HFFc6 (cell line): ENCODE data around the gene PRDM10. TPM values are rescaled to one million over a fixed set of nuclear protein-coding genes. Genes with fewer than 3 reads are reported as not detected.
"Not testable (repeated sequence)": the region's sequence is repeated elsewhere in the genome, so short reads cannot be mapped to it uniquely, and the experiment has no call there.

Experiments
- DNase-seq: peaks from one replicate; pipeline ENCODE4 v3.0.0-alpha.2; 2018
- H3K27ac Mint-ChIP-seq: 2 replicates; pipeline ENCODE4 v1.8.0; 2020; ENCODE audit warnings: mild to moderate bottlenecking, mixed read lengths
- H3K27me3 Mint-ChIP-seq: 2 replicates; pipeline ENCODE4 v1.8.0; 2021; ENCODE audit warnings: mild to moderate bottlenecking, moderate library complexity, mixed read lengths; ENCODE audit not compliant: insufficient read depth
- H3K36me3 Mint-ChIP-seq: 2 replicates; pipeline ENCODE4 v1.8.0; 2021; ENCODE audit warnings: low read depth, mixed read lengths
- H3K4me1 Mint-ChIP-seq: 2 replicates; pipeline ENCODE4 v1.8.0; 2020; ENCODE audit warnings: low read depth, mixed read lengths
- H3K4me3 Mint-ChIP-seq: 2 replicates; pipeline ENCODE4 v1.8.0; 2020; ENCODE audit warnings: mild to moderate bottlenecking, moderate library complexity, mixed read lengths
- H3K9me3 Mint-ChIP-seq: 2 replicates; pipeline ENCODE4 v1.8.0; 2020; ENCODE audit warnings: mild to moderate bottlenecking, mixed read lengths
- CTCF ChIP-seq: fragments of 200-600 bp; sonication (generic); IDR thresholded peaks from 2 replicates; pipeline ENCODE4 v1.5.0; 2021; ENCODE audit warnings: antibody characterized with exemption, mild to moderate bottlenecking
- total RNA-seq, 6 experiments: library from RNA; stranded (reverse); fragmentation: NEBNext Ultra II Directional; extraction: Animal tissue kit (Norgen Biotek cat#: 25700); gene quantifications; 2 replicates in 1 of 6; 3 replicates in 5 of 6; pipeline ENCODE4 v1.2.3, GENCODE V29; 2021

The PRDM10 gene
- total RNA-seq, 6 experiments from 2014 or later, result 7.0 to 8.6 (median 7.8) TPM

DNA sequence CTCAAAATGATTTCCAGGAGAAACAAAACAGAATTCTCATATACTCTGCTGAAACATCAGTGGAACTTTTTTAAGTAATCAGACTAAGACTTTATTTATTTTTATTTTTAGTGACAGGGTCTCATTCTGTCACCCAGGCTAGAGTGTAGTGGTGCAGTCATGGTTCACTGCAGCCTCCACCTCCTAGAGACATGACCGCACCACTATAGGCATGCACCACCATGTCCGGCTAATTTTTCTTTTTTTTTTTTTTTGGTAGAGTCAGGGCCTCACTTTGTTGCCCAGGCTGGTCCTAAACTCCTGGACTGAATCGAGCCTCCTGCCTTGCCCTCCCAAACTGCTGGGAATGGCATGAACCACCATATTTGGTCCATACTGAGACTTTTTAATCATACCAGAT lies 42.9 kb downstream of the PRDM10 start:
- Mint-ChIP-seq H3K4me1 (peaks cover 24% of the 10 kb centered on the region), H3K27me3 (peaks cover 3% of the 10 kb centered on the region; the same call in 1 of the 2 replicates), H3K27ac (no peak overlapping the region), H3K4me3 (no peak overlapping the region), H3K9me3 (no peaks in the 10 kb centered on the region), H3K36me3 (peaks cover 23% of the 10 kb centered on the region)
- no peak for TF ChIP-seq CTCF
- DNase-seq, result no peak

DNA sequence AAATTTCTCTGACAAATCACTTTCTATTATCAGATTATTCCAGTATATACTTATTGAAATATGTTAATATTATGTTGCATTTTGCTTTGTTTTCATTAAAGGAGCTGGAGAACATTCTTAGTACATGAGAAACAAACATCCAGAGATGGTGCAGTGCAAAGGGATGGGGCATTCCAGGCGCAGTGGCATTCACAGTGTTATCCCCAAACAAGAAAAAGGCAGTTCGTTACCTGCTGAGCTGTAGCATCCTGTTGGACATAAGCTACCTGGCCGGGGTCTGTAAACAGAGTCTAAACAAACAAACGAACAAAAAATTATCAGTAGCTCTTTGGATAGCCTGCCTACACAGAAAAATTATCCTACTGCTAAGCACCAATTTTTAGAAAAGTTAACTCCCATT lies 47.4 kb downstream of the PRDM10 start:
- Mint-ChIP-seq H3K4me1 (peaks cover 18% of the 10 kb centered on the region), H3K9me3 (no peaks in the 10 kb centered on the region), H3K36me3 (peaks cover 25% of the 10 kb centered on the region), H3K4me3 (no peak overlapping the region), H3K27ac (no peak overlapping the region), H3K27me3 (peaks cover 3% of the 10 kb centered on the region; the same call in 1 of the 2 replicates)
- no peak for DNase-seq
- TF ChIP-seq CTCF, result no peak

DNA sequence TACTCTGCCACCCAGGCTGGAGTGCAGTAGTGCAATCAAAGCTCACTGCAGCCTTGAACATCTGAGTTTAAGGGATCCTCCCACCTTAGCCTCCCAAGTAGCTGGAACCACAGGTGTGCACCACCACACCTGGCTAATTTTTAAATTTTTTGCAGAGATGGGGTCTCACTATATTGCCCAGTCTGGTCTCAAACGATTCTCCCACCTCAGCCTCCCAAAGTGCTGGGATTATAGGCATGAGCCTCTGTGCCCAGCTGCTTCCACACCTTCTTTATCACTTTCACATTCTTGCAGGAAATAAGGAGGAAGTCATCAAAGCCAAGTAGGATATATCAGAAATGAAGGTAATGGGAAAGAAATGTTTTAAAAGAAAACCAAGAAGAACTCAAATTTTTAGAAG lies 47.9 kb downstream of the PRDM10 start:
- not testable (repeated sequence) for H3K27ac Mint-ChIP-seq, H3K9me3 Mint-ChIP-seq, H3K27me3 Mint-ChIP-seq, DNase-seq, H3K4me3 Mint-ChIP-seq
- H3K4me1 Mint-ChIP-seq, result peaks cover 12% of the 10 kb centered on the region
- peaks cover 25% of the 10 kb centered on the region for H3K36me3 Mint-ChIP-seq

DNA sequence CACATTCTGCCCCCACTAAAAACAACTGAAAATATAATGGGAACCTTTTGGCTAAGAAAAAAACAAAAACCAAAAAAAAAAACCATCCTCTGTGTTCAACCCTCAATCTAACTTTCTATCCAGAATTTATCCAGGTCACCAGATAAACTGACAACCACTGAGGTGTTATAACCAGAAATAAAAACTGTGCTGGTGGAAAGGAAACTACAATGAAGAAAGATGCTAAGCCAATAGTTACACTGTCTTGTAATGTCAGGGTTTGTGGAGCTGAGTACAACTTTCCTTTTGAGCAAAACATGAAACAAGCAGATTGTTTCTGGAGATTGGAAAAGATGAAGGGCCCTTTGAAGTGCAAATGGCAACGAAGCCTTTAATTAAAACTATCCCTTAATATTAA lies 50.8 kb downstream of the PRDM10 start:
- no peak overlapping the region for H3K4me3 Mint-ChIP-seq
- peaks cover 3% of the 10 kb centered on the region; the same call in 1 of the 2 replicates for H3K27me3 Mint-ChIP-seq
- TF ChIP-seq CTCF, result no peak
- no peaks in the 10 kb centered on the region for H3K4me1 Mint-ChIP-seq
- H3K9me3 Mint-ChIP-seq, result no peaks in the 10 kb centered on the region
- peaks cover 12% of the 10 kb centered on the region; the same call in 1 of the 2 replicates for H3K36me3 Mint-ChIP-seq
- H3K27ac Mint-ChIP-seq, result no peak overlapping the region
- no peak for DNase-seq

- H3K4me1 Mint-ChIP-seq, result peaks cover 3% of the 10 kb centered on the region
- no peaks in the 10 kb centered on the region for H3K9me3 Mint-ChIP-seq
- no peak for TF ChIP-seq CTCF
Observed at GRCh38 chr11:129951201-129951865, 51.3 kb downstream of the PRDM10 start.

More at GRCh38 chr11:129951201-129951865, 51.3 kb downstream of the PRDM10 start:
- Mint-ChIP-seq H3K27me3 (peaks cover 3% of the 10 kb centered on the region; the same call in 1 of the 2 replicates), H3K36me3 (peaks cover 12% of the 10 kb centered on the region; the same call in 1 of the 2 replicates), H3K27ac (no peak overlapping the region), H3K4me3 (no peak overlapping the region)
- DNase-seq, result no peak
